ENCODE results near the gene KLHDC4. TPM values are rescaled to one million over a fixed set of nuclear protein-coding genes. Genes with fewer than 3 reads are reported as not detected.

KLHDC4 gene
- total and polyA plus RNA-seq, 2 experiments from 2014 or later = 23.0 to 41.1 TPM

DNA sequence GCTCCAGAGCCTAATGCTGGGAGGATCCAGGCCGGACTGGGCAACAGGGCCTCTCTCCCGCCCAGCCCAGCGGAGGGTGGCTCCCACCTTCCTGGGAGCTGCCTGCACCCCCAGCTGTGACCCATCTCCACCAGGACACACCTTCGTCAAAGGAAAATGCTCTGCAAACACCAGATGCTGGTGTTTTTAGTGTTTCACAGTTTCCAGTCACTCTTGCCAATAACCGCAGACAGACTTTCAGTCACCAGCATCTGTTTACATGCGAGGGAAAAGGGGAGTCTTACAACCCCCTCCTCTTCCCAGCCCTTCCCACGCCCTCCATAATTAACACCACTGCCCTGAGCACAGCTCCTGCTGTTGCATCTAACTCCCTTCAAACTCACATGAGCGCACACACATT, 25.3 kb downstream of the KLHDC4 start:
- H3K36me3 Mint-ChIP-seq (ENCODE audit: low read depth) = peaks cover 51% of the 10 kb centered on the region
- H3K4me1 Mint-ChIP-seq = peaks cover 5% of the 10 kb centered on the region; the same call in 2 of the 3 replicates
- H2AFZ ChIP-seq = no peak overlapping the region
- DNase-seq (ENCODE audit: low spot score) = no peak
- H3K27me3 ChIP-seq (ENCODE audit: insufficient read depth) = no peaks in the 10 kb centered on the region
- peaks cover 70% of the 10 kb centered on the region for H3K79me2 ChIP-seq (replicated peaks; ENCODE audit: insufficient read depth)
- H3K9me2 ChIP-seq (ENCODE audit: insufficient read depth) = no peaks in the 10 kb centered on the region
- TF ChIP-seq CREB1 (CRISPR knock-in tag; IDR thresholded peaks at IDR 0.05; ENCODE audit: low read depth) = no peak
- no peak for TF ChIP-seq POLR2AphosphoS5 (IDR thresholded peaks at IDR 0.05; ENCODE audit: low read depth)
- TF ChIP-seq EZH2phosphoT487 (IDR thresholded peaks at IDR 0.05; ENCODE audit: unreplicated experiment) = no peak
- TF ChIP-seq, protein P1, sequence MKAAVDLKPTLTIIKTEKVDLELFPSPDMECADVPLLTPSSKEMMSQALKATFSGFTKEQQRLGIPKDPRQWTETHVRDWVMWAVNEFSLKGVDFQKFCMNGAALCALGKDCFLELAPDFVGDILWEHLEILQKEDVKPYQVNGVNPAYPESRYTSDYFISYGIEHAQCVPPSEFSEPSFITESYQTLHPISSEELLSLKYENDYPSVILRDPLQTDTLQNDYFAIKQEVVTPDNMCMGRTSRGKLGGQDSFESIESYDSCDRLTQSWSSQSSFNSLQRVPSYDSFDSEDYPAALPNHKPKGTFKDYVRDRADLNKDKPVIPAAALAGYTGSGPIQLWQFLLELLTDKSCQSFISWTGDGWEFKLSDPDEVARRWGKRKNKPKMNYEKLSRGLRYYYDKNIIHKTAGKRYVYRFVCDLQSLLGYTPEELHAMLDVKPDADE (IDR thresholded peaks at IDR 0.05) = no peak
- TF ChIP-seq, protein P2, sequence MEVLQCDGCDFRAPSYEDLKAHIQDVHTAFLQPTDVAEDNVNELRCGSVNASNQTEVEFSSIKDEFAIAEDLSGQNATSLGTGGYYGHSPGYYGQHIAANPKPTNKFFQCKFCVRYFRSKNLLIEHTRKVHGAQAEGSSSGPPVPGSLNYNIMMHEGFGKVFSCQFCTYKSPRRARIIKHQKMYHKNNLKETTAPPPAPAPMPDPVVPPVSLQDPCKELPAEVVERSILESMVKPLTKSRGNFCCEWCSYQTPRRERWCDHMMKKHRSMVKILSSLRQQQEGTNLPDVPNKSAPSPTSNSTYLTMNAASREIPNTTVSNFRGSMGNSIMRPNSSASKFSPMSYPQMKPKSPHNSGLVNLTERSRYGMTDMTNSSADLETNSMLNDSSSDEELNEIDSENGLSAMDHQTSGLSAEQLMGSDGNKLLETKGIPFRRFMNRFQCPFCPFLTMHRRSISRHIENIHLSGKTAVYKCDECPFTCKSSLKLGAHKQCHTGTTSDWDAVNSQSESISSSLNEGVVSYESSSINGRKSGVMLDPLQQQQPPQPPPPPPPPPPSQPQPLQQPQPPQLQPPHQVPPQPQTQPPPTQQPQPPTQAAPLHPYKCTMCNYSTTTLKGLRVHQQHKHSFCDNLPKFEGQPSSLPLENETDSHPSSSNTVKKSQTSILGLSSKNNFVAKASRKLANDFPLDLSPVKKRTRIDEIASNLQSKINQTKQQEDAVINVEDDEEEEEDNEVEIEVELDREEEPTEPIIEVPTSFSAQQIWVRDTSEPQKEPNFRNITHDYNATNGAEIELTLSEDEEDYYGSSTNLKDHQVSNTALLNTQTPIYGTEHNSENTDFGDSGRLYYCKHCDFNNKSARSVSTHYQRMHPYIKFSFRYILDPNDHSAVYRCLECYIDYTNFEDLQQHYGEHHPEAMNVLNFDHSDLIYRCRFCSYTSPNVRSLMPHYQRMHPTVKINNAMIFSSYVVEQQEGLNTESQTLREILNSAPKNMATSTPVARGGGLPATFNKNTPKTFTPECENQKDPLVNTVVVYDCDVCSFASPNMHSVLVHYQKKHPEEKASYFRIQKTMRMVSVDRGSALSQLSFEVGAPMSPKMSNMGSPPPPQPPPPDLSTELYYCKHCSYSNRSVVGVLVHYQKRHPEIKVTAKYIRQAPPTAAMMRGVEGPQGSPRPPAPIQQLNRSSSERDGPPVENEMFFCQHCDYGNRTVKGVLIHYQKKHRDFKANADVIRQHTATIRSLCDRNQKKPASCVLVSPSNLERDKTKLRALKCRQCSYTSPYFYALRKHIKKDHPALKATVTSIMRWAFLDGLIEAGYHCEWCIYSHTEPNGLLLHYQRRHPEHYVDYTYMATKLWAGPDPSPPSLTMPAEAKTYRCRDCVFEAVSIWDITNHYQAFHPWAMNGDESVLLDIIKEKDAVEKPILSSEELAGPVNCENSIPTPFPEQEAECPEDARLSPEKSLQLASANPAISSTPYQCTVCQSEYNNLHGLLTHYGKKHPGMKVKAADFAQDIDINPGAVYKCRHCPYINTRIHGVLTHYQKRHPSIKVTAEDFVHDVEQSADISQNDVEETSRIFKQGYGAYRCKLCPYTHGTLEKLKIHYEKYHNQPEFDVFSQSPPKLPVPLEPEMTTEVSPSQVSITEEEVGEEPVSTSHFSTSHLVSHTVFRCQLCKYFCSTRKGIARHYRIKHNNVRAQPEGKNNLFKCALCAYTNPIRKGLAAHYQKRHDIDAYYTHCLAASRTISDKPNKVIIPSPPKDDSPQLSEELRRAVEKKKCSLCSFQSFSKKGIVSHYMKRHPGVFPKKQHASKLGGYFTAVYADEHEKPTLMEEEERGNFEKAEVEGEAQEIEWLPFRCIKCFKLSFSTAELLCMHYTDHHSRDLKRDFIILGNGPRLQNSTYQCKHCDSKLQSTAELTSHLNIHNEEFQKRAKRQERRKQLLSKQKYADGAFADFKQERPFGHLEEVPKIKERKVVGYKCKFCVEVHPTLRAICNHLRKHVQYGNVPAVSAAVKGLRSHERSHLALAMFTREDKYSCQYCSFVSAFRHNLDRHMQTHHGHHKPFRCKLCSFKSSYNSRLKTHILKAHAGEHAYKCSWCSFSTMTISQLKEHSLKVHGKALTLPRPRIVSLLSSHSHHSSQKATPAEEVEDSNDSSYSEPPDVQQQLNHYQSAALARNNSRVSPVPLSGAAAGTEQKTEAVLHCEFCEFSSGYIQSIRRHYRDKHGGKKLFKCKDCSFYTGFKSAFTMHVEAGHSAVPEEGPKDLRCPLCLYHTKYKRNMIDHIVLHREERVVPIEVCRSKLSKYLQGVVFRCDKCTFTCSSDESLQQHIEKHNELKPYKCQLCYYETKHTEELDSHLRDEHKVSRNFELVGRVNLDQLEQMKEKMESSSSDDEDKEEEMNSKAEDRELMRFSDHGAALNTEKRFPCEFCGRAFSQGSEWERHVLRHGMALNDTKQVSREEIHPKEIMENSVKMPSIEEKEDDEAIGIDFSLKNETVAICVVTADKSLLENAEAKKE (CRISPR knock-in tag; IDR thresholded peaks at IDR 0.05) = no peak
- TF ChIP-seq ZNF331 (CRISPR knock-in tag; IDR thresholded peaks at IDR 0.05; ENCODE audit: low read depth) = no peak
- TF ChIP-seq STAT1 (IDR thresholded peaks at IDR 0.05; ENCODE audit: unreplicated experiment) = no peak
- TF ChIP-seq NANOG (IDR thresholded peaks at IDR 0.05; ENCODE audit: borderline replicate concordance) = no peak
- TF ChIP-seq JUNB (IDR thresholded peaks at IDR 0.05; ENCODE audit: unreplicated experiment) = no peak
- no peak for TF ChIP-seq EZH2 (IDR thresholded peaks at IDR 0.05; ENCODE audit: low read depth, unreplicated experiment)
- TF ChIP-seq REST (IDR thresholded peaks at IDR 0.05; ENCODE audit: unreplicated experiment) = no peak
- TF ChIP-seq CTCF (conservative IDR thresholded peaks at IDR 0.05; ENCODE audit: low read depth in 2 of 2) = no peak
- TF ChIP-seq ZNF114 (CRISPR knock-in tag; IDR thresholded peaks at IDR 0.05) = no peak
- no peaks in the 10 kb centered on the region for H3K27me3 Mint-ChIP-seq (ENCODE audit: insufficient read depth, low read depth, poor library complexity)
- H3K4me3 ChIP-seq = no peak overlapping the region
- no peaks in the 10 kb centered on the region for H3F3A ChIP-seq (replicated peaks; ENCODE audit: low read depth)
- no peaks in the 10 kb centered on the region; the same call in 1 of the 2 replicates for H3K36me3 ChIP-seq (ENCODE audit: insufficient read depth)
- H3K27ac Mint-ChIP-seq = no peak overlapping the region
- no peak overlapping the region for H3K27ac ChIP-seq (ENCODE audit: low read depth)
- H3K4me2 ChIP-seq = no peak overlapping the region
- H4K20me1 ChIP-seq (replicated peaks; ENCODE audit: insufficient read depth) = peaks cover 45% of the 10 kb centered on the region
- no peak for ATAC-seq
- 0 out of 3 replicates have a peak, but pooled peaks cover 3% of the 10 kb centered on the region for H3K9me3 Mint-ChIP-seq
- H3K4me1 ChIP-seq (ENCODE audit: insufficient read depth) = no peaks in the 10 kb centered on the region; the same call in 1 of the 2 replicates
- no peak overlapping the region; the same call in 2 of the 3 replicates for H3K4me3 Mint-ChIP-seq

Measured in GM23338 (cell line).